Kidney (tissue), 14 donors: ENCODE results near the gene KAT7. TPM values are rescaled to one million over a fixed set of nuclear protein-coding genes. Genes with fewer than 3 reads are reported as not detected.
A peak's percentile ranks its signal among the peaks of the same experiment; 100 is the strongest.

Experiments used
- DNase-seq, 5 donors: peaks; one replicate each; pipeline ENCODE4 v3.0.0-alpha.2; 2013 to 2020
- FAIRE-seq: peaks from 2 replicates; lab custom pipeline; 2012; peaks lifted over from hg19 to GRCh38; lab: Jason Lieb, UNC
- H3K27ac ChIP-seq, 2 donors: one replicate each; pipeline ENCODE4 v1.7.0; 2013; ENCODE audit warnings: low read depth in 2 of 2, low read length in 2 of 2, inconsistent platforms in 1 of 2
- H3K27me3 ChIP-seq: one replicate; pipeline ENCODE4 v1.7.1; 2013; ENCODE audit warnings: low read length, inconsistent platforms; ENCODE audit not compliant: control insufficient read depth, insufficient read depth
- H3K36me3 ChIP-seq, 3 donors: one replicate each; pipeline versions ENCODE4 v1.7.0 to v1.7.1; 2013; ENCODE audit warnings: low read length in 3 of 3, control low read depth in 1 of 3, inconsistent platforms in 1 of 3; ENCODE audit not compliant: insufficient read depth in 3 of 3, control insufficient read depth in 2 of 3
- H3K4me1 ChIP-seq, 3 donors: one replicate each; pipeline versions ENCODE4 v1.7.0 to v1.7.1; 2013; ENCODE audit warnings: low read length in 3 of 3, inconsistent platforms in 1 of 3, low read depth in 1 of 3; ENCODE audit not compliant: control insufficient read depth in 2 of 3, insufficient read depth in 2 of 3
- H3K4me3 ChIP-seq, 3 donors: one replicate each; pipeline versions ENCODE4 v1.7.0 to v1.8.1; 2013; ENCODE audit warnings: low read length in 3 of 3, control low read depth in 1 of 3, inconsistent platforms in 1 of 3
- H3K9ac ChIP-seq, 3 donors: one replicate each; pipeline versions ENCODE4 v1.7.0 to v1.7.1; 2013; ENCODE audit warnings: low read length in 3 of 3, control low read depth in 1 of 3, inconsistent platforms in 1 of 3
- H3K9me3 ChIP-seq, 3 donors: one replicate each; pipeline versions ENCODE4 v1.7.0 to v1.7.1; 2013; ENCODE audit warnings: low read length in 3 of 3, control low read depth in 1 of 3, inconsistent platforms in 1 of 3; ENCODE audit not compliant: control insufficient read depth in 2 of 3, insufficient read depth in 1 of 3
- CTCF ChIP-seq: IDR thresholded peaks from 3 replicates; pipeline ENCODE4 v1.5.1; 2012; ENCODE audit warnings: mild to moderate bottlenecking, moderate library complexity, borderline replicate concordance; ENCODE audit not compliant: insufficient read depth; ENCODE audit errors: extremely low read depth
- intact Hi-C: fragments of 100-400 bp; cut with DNase I; formaldehyde crosslinking; loops from one replicate; pipeline ENCODE4 v1.11.1; 2022
- polyA plus RNA-seq: library from polyadenylated mRNA; stranded (reverse); fragments of 350-450 nt; fragmentation: Illumina TruSeq; extraction: RNeasy Lipid Tissue Mini Kit (QIAGEN cat#74804); gene quantifications from one replicate; pipeline ENCODE4 v1.2.3, GENCODE V29; 2014; ENCODE audit warnings: low read depth, low replicate concordance; ENCODE audit not compliant: insufficient read depth
- total RNA-seq: library from RNA; stranded (reverse); fragmentation: NEBNext Ultra II Directional; extraction: Animal tissue kit (Norgen Biotek cat#: 25700); gene quantifications from one replicate; pipeline ENCODE4 v1.2.1, GENCODE V29; 2021
- donor health status: control.
- donor health status: control.
- donor health status: control.
- donor health status: control.
- donor health status: control.
- donor health status: DM: yes; HTN: yes; CAD: no.
- donor health status: Normal renal cell carcinoma (clear cell type).

Gene KAT7
- total and polyA plus RNA-seq, 2 donors from 2014 or later = 18.4 to 76.9 TPM

GRCh38 chr17:49784636-49785035 lies 3.8 kb upstream of the KAT7 start:
- TF ChIP-seq CTCF = no peak
- FAIRE-seq = no peak
- H3K4me1 ChIP-seq = peaks cover 0 to 7% (median 2%) of the 10 kb centered on the region in 3 donors
- intact Hi-C loops = no loop called here
- DNase-seq = no peak
- H3K36me3 ChIP-seq = no peaks in the 10 kb centered on the region
- no peak overlapping the region for H3K9ac ChIP-seq
- no peak overlapping the region for H3K27ac ChIP-seq
- H3K4me3 ChIP-seq = no peak overlapping the region
- H3K27me3 ChIP-seq = no peaks in the 10 kb centered on the region
- no peaks in the 10 kb centered on the region for H3K9me3 ChIP-seq

- intact Hi-C loops = no loop called here
These were observed 500 bp upstream of the KAT7 start for GRCh38 chr17:49787884-49788477.

GRCh38 chr17:49789243-49789578 lies 730 bp downstream of the KAT7 start:
- Histone ChIP-seq H3K36me3 (peaks cover 4 to 16% (median 4%) of the 10 kb centered on the region in 3 donors), H3K4me1 (peaks cover 4 to 14% (median 6%) of the 10 kb centered on the region in 3 donors), H3K4me3 (peak overlapping the region; percentile 80 to 99 (median 82)), H3K9ac (peak overlapping the region in 2 of 3 donors; percentile 3 to 59), H3K27ac (peak overlapping the region in 1 of 2 donors; percentile 56), H3K27me3 (no peaks in the 10 kb centered on the region), H3K9me3 (no peaks in the 10 kb centered on the region)
- intact Hi-C loops = no loop called here
- DNase-seq (no peak), FAIRE-seq (no peak)
- no peak for TF ChIP-seq CTCF

More at GRCh38 chr17:49787884-49788477, 500 bp upstream of the KAT7 start:
- peak overlapping the region; percentile 98 to 99 (median 99) for H3K4me3 ChIP-seq
- H3K27ac ChIP-seq = peak overlapping the region; percentile 100
- peak overlapping the region; percentile 74 to 100 (median 92) for H3K9ac ChIP-seq
- no peak for FAIRE-seq
- H3K27me3 ChIP-seq = no peaks in the 10 kb centered on the region
- H3K4me1 ChIP-seq = peaks cover 4 to 14% (median 6%) of the 10 kb centered on the region in 3 donors
- H3K36me3 ChIP-seq = peaks cover 3 to 12% (median 4%) of the 10 kb centered on the region in 3 donors
- DNase-seq = peak in 2 of 5 donors; percentile 38 to 57
- H3K9me3 ChIP-seq = no peaks in the 10 kb centered on the region
- no peak for TF ChIP-seq CTCF
